GM12873 (cell line): ENCODE results near the gene IRAG1.

Experiments used
- CTCF ChIP-seq: IDR thresholded peaks from 2 replicates; pipeline ENCODE4 v1.5.1; 2012; ENCODE audit warnings: low read depth, mild to moderate bottlenecking, moderate library complexity, low read length, control low read depth; ENCODE audit not compliant: insufficient read depth; ENCODE audit errors: missing control alignments

IRAG1 gene

GRCh38 chr11:10719616-10720015 is 26.1 kb upstream of the IRAG1 start:
- TF ChIP-seq CTCF: no peak

- no peak for TF ChIP-seq CTCF
These were observed 23.1 kb upstream of the IRAG1 start for GRCh38 chr11:10716543-10717259.

DNA sequence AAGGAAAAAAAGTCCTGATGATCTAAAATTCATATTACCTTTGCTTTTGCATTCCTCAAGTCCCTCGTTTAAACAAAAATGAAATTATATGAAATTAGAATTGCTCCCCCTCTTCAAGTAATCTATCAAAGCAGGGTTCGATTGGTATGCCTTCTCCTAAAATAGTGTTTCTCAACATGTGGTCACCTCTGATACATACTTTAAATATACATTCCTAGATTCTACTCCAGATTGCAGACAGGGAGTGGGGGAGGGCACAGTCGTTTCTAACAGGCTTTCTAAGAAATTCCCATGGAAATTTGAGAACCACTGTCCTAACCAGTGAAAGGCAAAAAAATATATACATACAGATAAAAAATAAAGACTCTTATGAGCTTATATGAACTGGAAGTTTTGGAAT is 22.6 kb upstream of the IRAG1 start:
- TF ChIP-seq CTCF: no peak

DNA sequence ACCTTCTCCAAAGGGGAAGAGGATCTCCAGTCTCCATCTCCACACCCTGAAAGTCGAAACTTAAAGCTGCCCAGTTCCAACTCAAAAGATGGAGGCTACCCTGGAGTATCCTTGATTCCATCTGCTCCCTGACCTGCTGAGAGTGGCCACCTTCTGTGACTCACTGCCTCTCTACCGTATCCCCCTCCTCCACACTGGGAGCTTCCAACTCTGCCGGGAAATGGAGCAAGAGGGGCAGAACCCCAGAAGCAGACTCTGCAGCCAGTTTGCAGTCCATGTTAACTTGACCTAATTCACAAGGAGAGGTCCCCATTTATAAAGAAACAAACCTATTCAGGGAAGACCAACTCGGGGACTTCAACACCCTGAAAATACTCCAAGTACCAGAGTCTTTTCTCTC is 22.0 kb upstream of the IRAG1 start:
- no peak for TF ChIP-seq CTCF

- no peak for TF ChIP-seq CTCF
These were observed 15.9 kb upstream of the IRAG1 start for GRCh38 chr11:10709299-10710086.

- no peak for TF ChIP-seq CTCF
These were observed 14.6 kb upstream of the IRAG1 start for GRCh38 chr11:10708131-10708530.

DNA sequence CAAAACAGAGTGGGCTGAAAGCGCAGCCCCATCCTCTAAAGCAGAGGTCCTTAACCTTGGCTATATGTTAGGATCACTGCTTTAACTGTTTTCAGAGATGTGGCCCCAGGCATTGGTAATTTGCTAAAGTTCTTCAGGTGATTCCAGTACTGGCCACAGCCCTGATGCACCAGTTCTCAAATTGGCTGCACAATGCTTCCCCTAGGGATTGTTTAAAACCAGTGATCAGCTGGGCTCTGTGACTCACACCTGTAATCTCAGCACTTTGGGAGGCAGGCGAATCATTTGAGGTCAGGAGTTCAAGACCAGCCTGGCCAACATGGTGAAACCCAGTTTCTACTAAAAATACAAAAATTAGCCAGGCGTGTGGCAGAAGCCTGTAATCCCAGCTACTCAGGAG is 8.4 kb upstream of the IRAG1 start:
- TF ChIP-seq CTCF: no peak
